Measurements from ENCODE around the gene RNF157.
A peak's percentile ranks its signal among the peaks of the same experiment; 100 is the strongest.

Gene RNF157

DNA sequence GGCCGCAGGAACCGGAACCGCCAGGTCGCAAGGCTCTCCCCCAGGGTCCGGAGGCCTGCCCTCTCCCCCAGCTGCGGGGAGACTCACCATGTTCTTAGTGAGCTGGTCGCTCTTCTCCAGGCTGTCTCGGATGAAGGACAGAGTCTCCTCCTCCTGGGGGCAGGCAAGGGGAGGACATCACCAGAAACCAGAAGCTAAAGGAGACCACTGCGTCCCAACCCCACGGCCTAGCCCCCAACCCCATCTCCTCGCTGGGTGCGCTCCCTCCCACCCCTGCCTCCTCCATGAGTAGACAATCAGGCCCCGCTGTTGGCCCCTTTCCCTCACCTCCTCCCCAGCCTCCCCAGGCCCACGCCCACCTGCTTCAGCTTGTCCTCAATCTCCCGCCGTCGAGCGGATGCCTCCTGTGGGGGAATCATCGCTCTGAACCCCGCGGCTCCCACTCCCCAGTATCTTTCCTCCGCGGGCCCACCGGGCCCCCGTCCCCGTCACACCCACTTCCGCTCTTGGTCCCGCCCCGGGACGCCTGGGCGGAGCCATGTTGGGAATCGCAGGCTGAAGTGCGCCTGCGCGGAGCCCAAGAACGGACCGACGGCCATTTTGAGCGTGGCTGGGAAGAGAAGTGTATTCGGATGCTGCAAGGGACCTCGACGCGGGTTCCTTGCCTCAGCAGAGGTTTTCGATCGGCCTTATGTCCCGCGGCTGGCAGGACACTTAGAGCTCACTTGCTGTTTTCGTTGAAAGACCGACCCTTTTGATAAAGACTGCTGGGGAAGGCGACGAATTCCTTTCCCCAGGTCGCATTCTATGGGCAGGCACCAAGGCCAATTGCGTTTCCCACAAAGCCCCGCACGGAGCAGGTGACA lies 136.8 kb downstream of the RNF157 start, which contains the start of gene EXOC7:
TSS of gene EXOC7 (minus strand) at position 514 of the 866 bp plus-strand sequence. CDS start at position 419, 95 bp downstream.
- FAIRE-seq (no peak), DNase-seq (ENCODE audit: insufficient read length, low spot score) (peak; percentile 88)

GRCh38 chr17:76102944-76103273 lies 137.4 kb downstream of the RNF157 start:
- no peak for TF ChIP-seq CTCF (IDR thresholded peaks at IDR 0.05; ENCODE audit: insufficient read depth, missing control alignments)
- FAIRE-seq (no peak), DNase-seq (ENCODE audit: insufficient read length, low spot score) (no peak)

More for the DNA sequence above, 136.8 kb downstream of the RNF157 start, which contains the start of gene EXOC7:
- no peak for TF ChIP-seq CTCF (IDR thresholded peaks at IDR 0.05; ENCODE audit: insufficient read depth, missing control alignments)

- FAIRE-seq (no peak), DNase-seq (ENCODE audit: insufficient read length, low spot score) (peak; percentile 2)
- no peak for TF ChIP-seq CTCF (IDR thresholded peaks at IDR 0.05; ENCODE audit: insufficient read depth, missing control alignments)
These were observed 142.5 kb downstream of the RNF157 start for GRCh38 chr17:76097716-76098295.

GRCh38 chr17:76095943-76096342 lies 144.3 kb downstream of the RNF157 start:
- TF ChIP-seq CTCF (IDR thresholded peaks at IDR 0.05; ENCODE audit: insufficient read depth, missing control alignments), result no peak
- no peak for DNase-seq (ENCODE audit: insufficient read length, low spot score)
- no peak for FAIRE-seq

- no peak for TF ChIP-seq CTCF (IDR thresholded peaks at IDR 0.05; ENCODE audit: insufficient read depth, missing control alignments)
- DNase-seq (ENCODE audit: insufficient read length, low spot score) (peak; percentile 7), FAIRE-seq (no peak)
These were observed 146.2 kb downstream of the RNF157 start for GRCh38 chr17:76094046-76094445.

DNA sequence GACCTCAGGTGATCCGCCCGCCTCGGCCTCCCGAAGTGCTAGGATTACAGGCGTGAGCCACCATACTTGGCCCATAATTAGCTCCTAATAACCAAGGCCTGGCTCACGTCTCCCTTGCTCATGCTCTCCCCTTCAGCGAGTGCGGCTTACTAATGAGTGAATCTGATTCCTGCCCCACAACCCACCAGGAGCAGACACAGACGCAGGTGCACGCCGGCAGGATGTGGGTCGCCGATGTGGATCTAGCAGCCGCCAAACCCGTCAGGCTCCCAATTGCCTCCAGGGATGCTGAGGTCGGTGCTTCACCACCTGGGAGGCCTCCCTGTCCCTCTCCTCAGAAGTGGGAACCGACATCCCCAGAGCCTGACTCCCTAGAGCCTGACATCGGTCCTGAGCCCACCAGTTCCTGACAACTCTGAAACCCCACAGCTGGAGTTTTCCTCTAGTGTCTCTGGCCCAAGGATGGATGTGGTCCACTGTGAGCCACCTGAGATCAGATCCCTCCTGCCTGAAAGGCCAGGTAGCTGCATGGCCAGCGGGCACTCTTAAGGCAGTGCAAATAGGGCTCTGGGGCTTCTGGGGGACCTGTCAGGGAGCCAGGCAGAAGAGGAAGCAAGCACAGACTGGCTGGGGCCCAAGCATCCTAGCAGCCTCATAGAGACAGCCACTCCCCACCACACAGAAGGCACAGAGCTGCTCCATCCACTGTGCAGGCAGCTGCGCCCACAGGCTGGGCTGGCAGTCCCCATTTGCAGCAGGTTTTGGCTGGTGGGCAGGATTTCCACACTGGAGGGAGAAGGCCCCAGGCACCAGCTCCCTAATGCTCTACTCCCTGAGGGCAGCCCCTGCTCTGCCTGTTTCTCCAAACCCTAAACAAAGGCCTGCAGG lies 147.5 kb downstream of the RNF157 start:
- no peak for FAIRE-seq
- DNase-seq (ENCODE audit: insufficient read length, low spot score), result peak; percentile 7
- no peak for TF ChIP-seq CTCF (IDR thresholded peaks at IDR 0.05; ENCODE audit: insufficient read depth, missing control alignments)
